BLaER1 (cell line): ENCODE results near the gene GLB1L3.
A peak's percentile ranks its signal among the peaks of the same experiment; 100 is the strongest.

ENCODE experiments used
- H3K27ac ChIP-seq: shearing (Covaris generic); formaldehyde crosslinking; 2 replicates; pipeline ENCODE4 v1.8.1; 2022
- H3K27me3 ChIP-seq: shearing (Covaris generic); formaldehyde crosslinking; 2 replicates; pipeline ENCODE4 v1.8.1; 2022
- H3K36me3 ChIP-seq: shearing (Covaris generic); formaldehyde crosslinking; 2 replicates; pipeline ENCODE4 v1.8.1; 2022
- H3K4me1 ChIP-seq: shearing (Covaris generic); formaldehyde crosslinking; 2 replicates; pipeline ENCODE4 v1.8.1; 2022
- H3K4me2 ChIP-seq: shearing (Covaris generic); formaldehyde crosslinking; 2 replicates; pipeline ENCODE4 v1.8.1; 2022
- H3K4me3 ChIP-seq: shearing (Covaris generic); formaldehyde crosslinking; 2 replicates; pipeline ENCODE4 v1.8.1; 2022
- H3K9ac ChIP-seq: shearing (Covaris generic); formaldehyde crosslinking; 2 replicates; pipeline ENCODE4 v1.8.1; 2022
- H3K9me3 ChIP-seq: shearing (Covaris generic); formaldehyde crosslinking; 2 replicates; pipeline ENCODE4 v1.8.1; 2022
- H4K20me1 ChIP-seq: shearing (Covaris generic); formaldehyde crosslinking; 2 replicates; pipeline ENCODE4 v1.8.1; 2022
- Cebpa-rat ChIP-seq: shearing (Covaris generic); IDR thresholded peaks from 2 replicates; pipeline ENCODE4 v1.8.1; 2022

Gene GLB1L3

DNA sequence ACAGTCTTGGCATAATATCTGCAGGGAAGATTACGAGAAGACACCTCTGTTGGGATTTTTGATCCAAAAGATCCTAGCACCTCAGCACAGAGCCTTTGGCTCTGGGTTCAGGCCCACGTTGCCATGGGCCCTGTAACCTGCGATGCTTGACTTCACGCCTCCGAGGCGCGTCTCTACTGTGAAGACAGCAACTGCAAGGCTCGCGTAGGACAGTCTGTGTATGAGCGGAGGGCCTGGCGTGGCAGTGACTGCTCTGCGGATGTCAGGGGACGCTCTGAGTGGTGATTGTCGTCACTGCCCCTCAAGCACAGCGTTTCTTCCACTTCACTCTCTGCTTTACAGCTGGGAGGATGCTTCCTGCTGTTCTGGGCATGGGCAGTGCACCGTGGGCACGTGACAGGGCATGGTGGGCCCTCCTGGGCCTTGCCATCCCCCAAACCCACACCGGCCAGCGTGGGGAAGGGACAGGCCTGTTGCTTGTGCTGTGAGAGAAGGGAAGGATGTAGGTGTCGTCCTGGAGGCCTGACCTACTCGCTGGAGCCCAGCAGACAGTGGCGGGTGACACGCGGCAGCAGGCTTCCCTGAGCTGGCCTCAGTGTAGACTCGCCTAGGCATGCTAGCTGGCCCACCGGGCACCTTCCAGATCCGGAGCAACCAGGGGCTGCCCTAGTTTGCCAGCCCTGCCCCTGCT lies 82.1 kb downstream of the GLB1L3 start:
- TF ChIP-seq Cebpa-rat: no peak
- Histone ChIP-seq H3K4me3 (no peak overlapping the region), H3K27me3 (no peaks in the 10 kb centered on the region; the same call in 1 of the 2 replicates), H3K9me3 (0 out of 2 replicates have a peak, but pooled peaks cover 7% of the 10 kb centered on the region), H3K9ac (no peak overlapping the region), H3K4me1 (peaks cover 36% of the 10 kb centered on the region), H4K20me1 (peaks cover 20% of the 10 kb centered on the region; the same call in 1 of the 2 replicates), H3K27ac (no peak overlapping the region), H3K36me3 (no peaks in the 10 kb centered on the region), H3K4me2 (no peak overlapping the region)

DNA sequence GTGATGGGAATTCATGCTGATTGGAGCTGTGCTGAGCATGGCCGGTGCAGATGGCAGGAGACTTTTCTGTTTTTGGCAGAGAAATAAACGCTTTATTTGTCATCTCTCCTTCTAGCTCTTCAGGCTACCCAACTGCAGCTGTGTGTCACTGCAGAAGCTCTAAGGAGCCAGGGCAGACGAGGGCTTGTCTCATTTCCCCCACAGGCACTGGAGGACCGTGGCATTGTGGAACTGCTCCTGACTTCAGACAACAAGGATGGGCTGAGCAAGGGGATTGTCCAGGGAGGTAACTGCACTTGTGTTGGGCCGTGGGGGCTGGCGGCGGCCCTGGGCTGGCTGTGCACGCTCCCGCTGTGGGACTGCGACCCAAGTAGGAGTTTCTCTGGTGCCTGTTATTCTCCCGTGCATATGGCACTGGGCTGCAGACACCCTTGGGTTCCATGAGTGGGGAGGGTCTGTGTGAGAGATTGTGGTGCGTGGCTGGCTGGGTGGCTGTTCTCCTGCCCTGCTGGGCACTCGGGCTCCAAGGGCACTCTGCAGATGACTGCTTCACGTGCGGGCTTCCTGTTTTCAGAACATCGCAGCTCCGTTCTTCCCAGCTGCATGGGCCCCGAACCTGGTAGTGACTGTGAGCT lies 82.8 kb downstream of the GLB1L3 start:
- Histone ChIP-seq H3K27ac (no peak overlapping the region), H4K20me1 (peaks cover 27% of the 10 kb centered on the region; the same call in 1 of the 2 replicates), H3K4me2 (no peak overlapping the region), H3K4me3 (no peak overlapping the region), H3K4me1 (peaks cover 42% of the 10 kb centered on the region), H3K27me3 (no peaks in the 10 kb centered on the region; the same call in 1 of the 2 replicates), H3K9me3 (0 out of 2 replicates have a peak, but pooled peaks cover under 1% of the 10 kb centered on the region), H3K9ac (no peak overlapping the region), H3K36me3 (no peaks in the 10 kb centered on the region)
- TF ChIP-seq Cebpa-rat: no peak

DNA sequence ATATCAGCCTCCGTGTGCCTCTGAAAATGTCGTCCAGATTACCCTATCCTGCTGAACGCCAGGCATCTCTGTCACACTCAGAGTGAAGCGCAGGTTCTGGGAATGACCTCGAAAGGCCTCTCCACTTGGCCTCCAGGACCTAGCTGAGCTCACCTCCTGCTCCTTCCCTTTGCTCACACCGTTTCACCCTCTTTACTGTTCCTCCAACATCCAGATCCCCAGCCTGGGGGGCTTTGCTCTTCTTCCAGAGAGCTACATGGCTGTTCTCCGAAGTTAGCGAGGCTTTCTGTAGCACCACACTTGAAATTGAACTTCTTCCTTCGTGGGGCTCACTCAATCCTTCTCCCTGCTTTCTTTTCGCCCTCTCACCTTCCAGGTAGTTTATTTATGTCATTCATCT lies 83.5 kb downstream of the GLB1L3 start:
- peaks cover 33% of the 10 kb centered on the region; the same call in 1 of the 2 replicates for H4K20me1 ChIP-seq
- peaks cover 49% of the 10 kb centered on the region for H3K4me1 ChIP-seq
- no peaks in the 10 kb centered on the region for H3K36me3 ChIP-seq
- peak overlapping the region; percentile 75; the same call in 1 of the 2 replicates for H3K4me2 ChIP-seq
- H3K27ac ChIP-seq: no peak overlapping the region
- no peaks in the 10 kb centered on the region for H3K9me3 ChIP-seq
- no peak overlapping the region for H3K9ac ChIP-seq
- no peak overlapping the region for H3K4me3 ChIP-seq
- H3K27me3 ChIP-seq: no peaks in the 10 kb centered on the region; the same call in 1 of the 2 replicates
- no peak for TF ChIP-seq Cebpa-rat

DNA sequence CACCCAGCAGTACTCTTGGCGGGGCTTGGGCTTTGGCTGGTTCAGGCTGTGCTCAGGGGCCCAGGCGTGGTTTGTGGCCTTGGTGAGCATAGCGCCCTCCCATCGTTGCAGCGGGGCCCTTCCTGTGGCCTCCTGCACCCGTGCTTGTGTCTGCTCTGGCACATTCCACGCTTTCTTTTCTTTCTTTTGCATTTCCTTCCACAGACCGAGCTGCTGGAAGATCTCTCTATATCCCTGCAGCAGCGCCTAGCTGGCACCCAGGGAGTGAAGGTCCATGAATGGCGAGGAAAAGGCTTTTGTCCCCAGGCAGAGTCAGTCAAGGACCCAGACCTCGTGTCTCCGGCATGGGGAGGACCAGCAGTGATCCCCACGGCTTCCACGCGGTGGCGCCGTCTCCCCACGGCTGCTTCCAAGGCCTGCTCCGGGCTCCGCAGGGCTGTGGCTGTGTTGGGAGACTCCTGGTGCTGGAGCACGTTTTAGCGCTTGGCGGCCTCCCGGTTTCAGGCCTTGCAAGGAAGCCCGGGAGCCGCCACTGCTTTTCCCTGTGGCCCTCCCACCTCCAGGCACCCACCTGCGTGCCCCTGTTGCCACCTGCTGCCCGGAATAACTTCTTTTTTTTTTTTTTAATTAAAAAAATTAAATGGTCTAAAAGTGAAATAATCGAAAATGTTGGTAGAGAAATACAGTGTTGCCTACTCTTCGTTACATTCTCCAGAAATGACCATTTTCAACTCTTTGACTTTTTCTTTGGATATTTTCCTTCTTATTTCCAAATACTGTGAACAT lies 84.1 kb downstream of the GLB1L3 start:
- Histone ChIP-seq H3K27ac (no peak overlapping the region), H3K4me3 (no peak overlapping the region), H3K4me2 (peak overlapping the region; percentile 75; the same call in 1 of the 2 replicates), H3K36me3 (no peaks in the 10 kb centered on the region), H4K20me1 (peaks cover 39% of the 10 kb centered on the region; the same call in 1 of the 2 replicates), H3K4me1 (peaks cover 55% of the 10 kb centered on the region), H3K9me3 (no peaks in the 10 kb centered on the region), H3K27me3 (no peaks in the 10 kb centered on the region; the same call in 1 of the 2 replicates), H3K9ac (no peak overlapping the region)
- TF ChIP-seq Cebpa-rat: no peak

DNA sequence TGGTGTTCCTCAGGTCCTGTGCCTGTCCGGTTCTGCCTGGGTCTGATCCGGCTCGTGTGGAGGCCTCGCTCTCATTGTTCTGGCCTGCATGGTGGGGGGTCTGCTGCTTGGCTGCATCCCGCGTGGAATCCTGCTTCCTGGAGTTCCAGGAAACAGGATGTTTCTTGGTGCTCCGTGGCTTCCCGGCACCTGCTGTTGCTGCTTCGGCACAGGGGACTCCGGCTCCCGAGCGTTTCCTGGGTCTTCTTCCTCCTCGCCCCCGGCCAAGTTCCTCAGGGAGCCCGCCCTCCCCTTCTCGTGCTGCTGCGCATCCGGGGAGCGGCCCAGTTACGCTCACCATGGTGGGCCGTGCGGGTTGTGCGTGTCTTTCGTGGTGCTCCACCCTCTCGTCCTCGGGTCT lies 85.5 kb downstream of the GLB1L3 start:
- Histone ChIP-seq H4K20me1 (peaks cover 48% of the 10 kb centered on the region; the same call in 1 of the 2 replicates), H3K4me1 (peaks cover 60% of the 10 kb centered on the region), H3K9ac (no peak overlapping the region), H3K4me2 (peak overlapping the region; percentile 75), H3K36me3 (no peaks in the 10 kb centered on the region), H3K4me3 (no peak overlapping the region), H3K9me3 (no peaks in the 10 kb centered on the region), H3K27me3 (no peaks in the 10 kb centered on the region; the same call in 1 of the 2 replicates), H3K27ac (no peak overlapping the region)
- TF ChIP-seq Cebpa-rat: no peak

DNA sequence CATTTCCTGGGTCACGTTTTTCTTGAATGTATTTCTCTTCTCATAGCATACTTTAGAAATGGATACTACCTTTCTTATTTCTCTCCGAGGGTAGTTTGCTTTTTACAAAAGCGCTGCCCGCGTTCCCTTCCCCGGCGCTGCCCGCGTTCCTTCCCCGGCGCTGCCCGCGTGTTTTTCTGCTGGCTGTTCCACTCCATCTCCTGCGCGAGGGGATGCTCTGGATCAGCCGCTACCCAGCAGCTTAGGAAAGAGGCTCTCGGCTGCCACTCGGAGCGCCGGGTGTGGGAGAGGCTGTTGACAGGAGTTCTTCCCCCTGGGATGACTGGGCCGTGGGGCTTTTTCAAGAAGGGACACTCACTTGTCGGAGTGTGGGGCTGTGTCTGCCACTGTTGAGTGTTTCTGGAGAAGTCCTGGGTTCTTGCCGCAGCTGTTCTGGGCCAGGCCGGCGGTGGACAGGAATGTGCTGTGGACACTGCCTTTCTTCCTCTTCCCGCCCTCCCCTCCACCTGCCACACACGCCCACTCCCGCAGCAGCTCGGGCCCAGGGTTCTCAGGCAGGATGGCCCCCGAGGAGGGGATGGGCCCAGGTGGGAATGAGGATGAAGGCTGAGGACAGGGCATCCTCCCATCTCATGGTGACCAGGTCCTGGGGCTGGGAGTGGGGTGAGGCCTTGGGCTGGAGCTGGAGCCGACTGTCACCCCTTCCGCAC lies 86.2 kb downstream of the GLB1L3 start:
- H3K27me3 ChIP-seq: no peaks in the 10 kb centered on the region; the same call in 1 of the 2 replicates
- H3K27ac ChIP-seq: no peak overlapping the region
- H3K4me1 ChIP-seq: peaks cover 63% of the 10 kb centered on the region
- no peaks in the 10 kb centered on the region for H3K36me3 ChIP-seq
- H3K9me3 ChIP-seq: no peaks in the 10 kb centered on the region
- peaks cover 48% of the 10 kb centered on the region; the same call in 1 of the 2 replicates for H4K20me1 ChIP-seq
- TF ChIP-seq Cebpa-rat: no peak
- no peak overlapping the region for H3K4me3 ChIP-seq
- H3K9ac ChIP-seq: no peak overlapping the region
- peak overlapping the region; percentile 75 for H3K4me2 ChIP-seq

DNA sequence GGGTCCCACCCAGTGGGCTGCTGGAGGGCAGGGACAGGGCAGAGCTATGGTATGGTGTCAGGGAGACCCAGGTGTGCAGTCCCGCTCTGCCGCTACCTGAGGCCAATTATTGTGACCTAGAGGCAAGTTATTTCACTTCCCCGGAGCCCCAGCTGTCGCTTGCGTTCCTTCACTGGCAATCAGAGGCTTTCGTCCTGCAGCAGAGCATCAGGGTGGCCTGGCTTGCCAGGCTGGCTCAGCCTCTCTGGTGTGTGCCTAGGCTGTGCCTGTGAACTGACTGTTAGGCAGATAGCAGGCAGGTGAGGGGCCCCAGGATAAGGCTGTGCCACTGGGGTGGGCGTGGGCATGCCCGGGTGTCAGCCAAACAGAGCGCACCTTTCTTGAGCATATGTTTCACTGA lies 87.0 kb downstream of the GLB1L3 start:
- H3K4me2 ChIP-seq: peak overlapping the region; percentile 56
- no peaks in the 10 kb centered on the region for H3K36me3 ChIP-seq
- no peaks in the 10 kb centered on the region for H3K9me3 ChIP-seq
- H3K4me1 ChIP-seq: peaks cover 67% of the 10 kb centered on the region
- peaks cover 48% of the 10 kb centered on the region; the same call in 1 of the 2 replicates for H4K20me1 ChIP-seq
- no peak overlapping the region for H3K4me3 ChIP-seq
- no peaks in the 10 kb centered on the region; the same call in 1 of the 2 replicates for H3K27me3 ChIP-seq
- TF ChIP-seq Cebpa-rat: no peak
- H3K27ac ChIP-seq: no peak overlapping the region
- H3K9ac ChIP-seq: no peak overlapping the region

DNA sequence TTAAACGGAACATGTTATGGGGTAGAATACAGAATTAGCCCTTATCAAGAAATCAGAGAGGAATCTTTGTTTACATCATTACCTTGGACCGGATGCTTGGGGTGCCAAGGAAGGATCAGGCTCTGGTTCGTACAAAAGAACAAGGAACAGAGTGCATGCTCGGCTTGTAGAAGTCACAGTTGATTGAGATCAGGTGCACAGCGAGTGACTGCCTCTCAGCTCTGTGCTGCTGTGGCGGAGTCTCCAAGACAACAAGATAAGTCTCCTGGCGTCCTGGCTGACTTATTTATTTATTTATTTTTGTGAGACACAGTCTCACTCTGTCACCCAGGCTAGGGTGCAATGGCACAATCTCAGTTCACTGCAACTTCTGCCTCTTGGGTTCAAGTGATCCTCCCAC lies 87.4 kb downstream of the GLB1L3 start:
- Histone ChIP-seq H3K27me3 (no peaks in the 10 kb centered on the region; the same call in 1 of the 2 replicates), H3K9ac (no peak overlapping the region), H3K4me1 (peaks cover 67% of the 10 kb centered on the region), H3K9me3 (no peaks in the 10 kb centered on the region), H3K4me3 (no peak overlapping the region), H3K4me2 (peak overlapping the region; percentile 56), H4K20me1 (peaks cover 48% of the 10 kb centered on the region; the same call in 1 of the 2 replicates), H3K27ac (no peak overlapping the region), H3K36me3 (no peaks in the 10 kb centered on the region)
- TF ChIP-seq Cebpa-rat: no peak

DNA sequence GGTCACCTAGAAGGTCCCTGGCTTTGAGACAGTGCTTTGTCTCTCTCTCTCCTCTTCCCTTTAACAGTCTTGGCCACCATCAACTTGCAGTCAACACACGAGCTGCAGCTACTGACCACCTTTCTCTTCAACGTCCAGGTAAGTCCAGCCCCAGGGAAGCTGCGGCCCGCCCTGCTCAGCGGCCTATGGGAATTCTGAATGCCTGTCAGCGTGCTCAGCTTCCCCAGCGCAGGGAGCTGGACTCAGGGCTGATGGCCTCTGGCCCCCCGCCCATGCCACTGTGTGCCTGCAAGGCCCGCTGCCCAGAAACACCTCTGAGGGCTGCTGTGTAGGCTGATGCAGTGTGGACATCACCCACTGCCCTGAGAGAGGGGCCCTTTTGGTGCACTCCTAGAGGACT lies 88.1 kb downstream of the GLB1L3 start:
- no peak overlapping the region for H3K9ac ChIP-seq
- H3K4me3 ChIP-seq: no peak overlapping the region
- H3K27ac ChIP-seq: no peak overlapping the region
- H3K27me3 ChIP-seq: no peaks in the 10 kb centered on the region; the same call in 1 of the 2 replicates
- H3K36me3 ChIP-seq: no peaks in the 10 kb centered on the region
- peak overlapping the region; percentile 56 for H3K4me2 ChIP-seq
- no peak for TF ChIP-seq Cebpa-rat
- no peaks in the 10 kb centered on the region for H3K9me3 ChIP-seq
- H4K20me1 ChIP-seq: peaks cover 48% of the 10 kb centered on the region; the same call in 1 of the 2 replicates
- peaks cover 67% of the 10 kb centered on the region for H3K4me1 ChIP-seq
